NCI-H526 treated with DMSO at 0.1 percent for 48 hours (cell line): Measurements from ENCODE around the gene SH3PXD2A.
A peak's percentile ranks its signal among the peaks of the same experiment; 100 is the strongest.

Experiments
- DNase-seq: peaks from one replicate; lab custom pipeline; 2025; lab: John Stamatoyannopoulos, UW

SH3PXD2A gene

GRCh38 chr10:103562383-103562782, 293.0 kb downstream of the SH3PXD2A start:
- DNase-seq = no peak

- no peak for DNase-seq
Observed at GRCh38 chr10:103560886-103561285, 294.5 kb downstream of the SH3PXD2A start.

- DNase-seq = no peak
Observed at GRCh38 chr10:103559776-103560175, 295.6 kb downstream of the SH3PXD2A start.

GRCh38 chr10:103558911-103559310, 296.5 kb downstream of the SH3PXD2A start:
- DNase-seq = no peak

- DNase-seq = no peak
Observed at GRCh38 chr10:103557455-103557854, 297.9 kb downstream of the SH3PXD2A start.

- DNase-seq = no peak
Observed at GRCh38 chr10:103556383-103557007, 298.9 kb downstream of the SH3PXD2A start.

GRCh38 chr10:103555712-103556111, 299.7 kb downstream of the SH3PXD2A start:
- DNase-seq = no peak

- DNase-seq = no peak
Observed at GRCh38 chr10:103555325-103555649, 300.1 kb downstream of the SH3PXD2A start.

GRCh38 chr10:103554488-103555324, 300.7 kb downstream of the SH3PXD2A start:
- DNase-seq = peak; percentile 61

- DNase-seq = no peak
Observed at GRCh38 chr10:103553743-103554487, 301.5 kb downstream of the SH3PXD2A start.

- no peak for DNase-seq
Observed at GRCh38 chr10:103552856-103553742, 302.3 kb downstream of the SH3PXD2A start.

GRCh38 chr10:103551619-103552602, 303.5 kb downstream of the SH3PXD2A start:
- DNase-seq = no peak

- DNase-seq = no peak
Observed at GRCh38 chr10:103550229-103550628, 305.1 kb downstream of the SH3PXD2A start.

GRCh38 chr10:103549349-103549685, 306.1 kb downstream of the SH3PXD2A start:
- no peak for DNase-seq

GRCh38 chr10:103548581-103549348, 306.6 kb downstream of the SH3PXD2A start:
- DNase-seq = peak; percentile 74

GRCh38 chr10:103548006-103548405, 307.4 kb downstream of the SH3PXD2A start:
- DNase-seq = peak; percentile 74

GRCh38 chr10:103547391-103547946, 307.9 kb downstream of the SH3PXD2A start:
- no peak for DNase-seq

GRCh38 chr10:103546401-103546800, 309.0 kb downstream of the SH3PXD2A start:
- DNase-seq = no peak

GRCh38 chr10:103545771-103546281, 309.6 kb downstream of the SH3PXD2A start:
- peak; percentile 2 for DNase-seq
